ENCODE measurements around the gene PYGO2. TPM values are rescaled to one million over a fixed set of nuclear protein-coding genes. Genes with fewer than 3 reads are reported as not detected.

Gene PYGO2
- total RNA-seq, 4 donors from 2014 or later = 14.4 to 18.8 (median 17.5) TPM

DNA sequence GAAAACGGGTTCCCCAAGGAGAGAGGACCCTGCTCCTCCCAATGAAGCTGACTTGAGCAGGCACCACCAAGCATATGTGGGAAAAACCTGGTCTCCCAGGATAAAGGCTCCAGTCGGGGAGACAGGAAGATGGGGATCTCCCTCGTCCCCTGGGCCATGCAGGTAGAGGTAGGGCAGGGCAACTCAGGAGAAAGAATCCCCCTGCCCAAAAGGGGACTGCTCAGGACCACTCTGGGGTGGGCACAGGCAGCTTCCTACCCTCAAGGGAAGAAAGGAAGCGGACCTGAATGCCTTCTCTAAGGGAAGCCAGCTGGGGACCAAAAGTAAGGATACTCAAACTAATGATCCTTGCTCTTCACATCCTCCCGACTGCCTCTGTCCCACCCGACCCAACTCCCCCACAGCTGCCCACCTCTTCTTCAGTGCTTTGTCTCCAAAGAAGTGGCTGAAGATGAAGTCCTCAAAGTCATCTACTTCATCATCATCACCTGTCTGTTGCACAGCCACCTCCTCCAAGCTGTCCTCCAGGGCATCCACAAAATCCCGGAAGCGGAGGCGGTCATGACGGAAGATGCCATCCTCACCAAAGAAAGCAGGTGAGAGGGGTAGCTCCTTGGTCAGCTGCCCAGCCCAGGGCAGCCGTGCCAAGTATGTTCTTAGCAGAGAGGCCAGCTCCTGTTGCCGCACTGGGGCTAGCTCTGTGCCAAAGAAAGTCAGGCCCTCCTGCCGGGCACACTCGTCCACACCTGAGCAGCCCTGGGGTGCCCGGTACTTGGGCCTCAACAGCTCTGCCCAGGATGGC, 16.2 kb downstream of the PYGO2 start:
- no peaks in the 10 kb centered on the region for H3K27me3 ChIP-seq
- WGBS, 2 donors = 83 to 100% methylated on average over 2 to 11 of the region's 15 CpGs
- H3K36me3 ChIP-seq = peaks cover 3 to 47% (median 11%) of the 10 kb centered on the region in 3 donors
- peak overlapping the region in 2 of 4 donors; percentile 56 to 97 for H3K27ac ChIP-seq
- TF ChIP-seq, protein P1, sequence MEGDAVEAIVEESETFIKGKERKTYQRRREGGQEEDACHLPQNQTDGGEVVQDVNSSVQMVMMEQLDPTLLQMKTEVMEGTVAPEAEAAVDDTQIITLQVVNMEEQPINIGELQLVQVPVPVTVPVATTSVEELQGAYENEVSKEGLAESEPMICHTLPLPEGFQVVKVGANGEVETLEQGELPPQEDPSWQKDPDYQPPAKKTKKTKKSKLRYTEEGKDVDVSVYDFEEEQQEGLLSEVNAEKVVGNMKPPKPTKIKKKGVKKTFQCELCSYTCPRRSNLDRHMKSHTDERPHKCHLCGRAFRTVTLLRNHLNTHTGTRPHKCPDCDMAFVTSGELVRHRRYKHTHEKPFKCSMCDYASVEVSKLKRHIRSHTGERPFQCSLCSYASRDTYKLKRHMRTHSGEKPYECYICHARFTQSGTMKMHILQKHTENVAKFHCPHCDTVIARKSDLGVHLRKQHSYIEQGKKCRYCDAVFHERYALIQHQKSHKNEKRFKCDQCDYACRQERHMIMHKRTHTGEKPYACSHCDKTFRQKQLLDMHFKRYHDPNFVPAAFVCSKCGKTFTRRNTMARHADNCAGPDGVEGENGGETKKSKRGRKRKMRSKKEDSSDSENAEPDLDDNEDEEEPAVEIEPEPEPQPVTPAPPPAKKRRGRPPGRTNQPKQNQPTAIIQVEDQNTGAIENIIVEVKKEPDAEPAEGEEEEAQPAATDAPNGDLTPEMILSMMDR (IDR thresholded peaks at IDR 0.05) = no peak
- no peak for TF ChIP-seq POLR2A (IDR thresholded peaks at IDR 0.05)
- no peak for DNase-seq
- no peaks in the 10 kb centered on the region for H3K9me3 ChIP-seq
- no peak overlapping the region for H3K4me3 ChIP-seq
- peaks cover 38 to 49% (median 41%) of the 10 kb centered on the region in 3 donors for H3K4me1 ChIP-seq
- intact Hi-C loops (cut with DNase I) = no loop called here

DNA sequence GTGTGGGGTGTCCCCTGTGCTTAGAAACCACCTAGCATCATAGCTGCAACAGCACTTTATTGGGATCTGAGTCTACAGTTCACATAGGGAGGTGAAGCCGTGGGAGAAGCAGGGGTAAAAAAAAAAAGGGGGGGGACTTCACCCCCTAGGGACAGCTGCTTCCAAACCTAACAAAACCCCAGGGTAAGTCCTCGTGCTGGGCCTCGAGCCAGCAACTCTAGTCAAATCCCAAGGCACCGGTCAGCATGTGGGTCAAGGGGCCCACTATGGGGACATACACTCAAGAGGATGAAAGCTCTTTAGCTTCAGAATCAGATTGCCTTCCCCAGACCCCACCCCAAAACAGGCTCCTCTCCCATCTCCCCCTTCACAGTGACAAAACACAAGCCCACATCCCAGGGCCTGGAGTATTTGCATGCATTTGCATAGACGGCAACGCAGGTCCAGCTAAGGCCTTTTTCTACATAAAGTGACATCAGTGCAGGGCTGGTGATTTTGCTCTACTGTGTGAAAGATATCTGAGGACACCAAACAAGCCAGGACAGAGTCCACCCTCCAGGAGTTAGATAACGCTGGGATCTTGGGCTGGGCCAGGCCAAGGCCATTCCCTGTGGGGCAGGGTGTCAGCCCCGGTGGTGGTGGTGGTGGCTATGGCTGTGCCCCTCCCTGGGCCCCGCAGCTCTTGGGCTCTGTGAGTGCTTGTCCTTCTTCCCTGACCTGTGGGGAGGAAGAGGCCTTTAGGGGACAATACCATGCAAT, 17.0 kb downstream of the PYGO2 start:
- peaks cover 46 to 57% (median 49%) of the 10 kb centered on the region in 3 donors for H3K4me1 ChIP-seq
- peak overlapping the region in 3 of 4 donors; percentile 56 to 98 (median 97) for H3K27ac ChIP-seq
- 49 to 58% methylated on average over 4 to 6 of the region's 9 CpGs for WGBS, 2 donors
- H3K9me3 ChIP-seq = no peaks in the 10 kb centered on the region
- peaks cover 3 to 42% (median 11%) of the 10 kb centered on the region in 3 donors for H3K36me3 ChIP-seq
- H3K27me3 ChIP-seq = no peaks in the 10 kb centered on the region
- H3K4me3 ChIP-seq = no peak overlapping the region
- TF ChIP-seq, protein P1 (IDR thresholded peaks at IDR 0.05) = no peak
- no peak for TF ChIP-seq POLR2A (IDR thresholded peaks at IDR 0.05)
- intact Hi-C loops (cut with DNase I) = no loop called here
- no peak for DNase-seq

DNA sequence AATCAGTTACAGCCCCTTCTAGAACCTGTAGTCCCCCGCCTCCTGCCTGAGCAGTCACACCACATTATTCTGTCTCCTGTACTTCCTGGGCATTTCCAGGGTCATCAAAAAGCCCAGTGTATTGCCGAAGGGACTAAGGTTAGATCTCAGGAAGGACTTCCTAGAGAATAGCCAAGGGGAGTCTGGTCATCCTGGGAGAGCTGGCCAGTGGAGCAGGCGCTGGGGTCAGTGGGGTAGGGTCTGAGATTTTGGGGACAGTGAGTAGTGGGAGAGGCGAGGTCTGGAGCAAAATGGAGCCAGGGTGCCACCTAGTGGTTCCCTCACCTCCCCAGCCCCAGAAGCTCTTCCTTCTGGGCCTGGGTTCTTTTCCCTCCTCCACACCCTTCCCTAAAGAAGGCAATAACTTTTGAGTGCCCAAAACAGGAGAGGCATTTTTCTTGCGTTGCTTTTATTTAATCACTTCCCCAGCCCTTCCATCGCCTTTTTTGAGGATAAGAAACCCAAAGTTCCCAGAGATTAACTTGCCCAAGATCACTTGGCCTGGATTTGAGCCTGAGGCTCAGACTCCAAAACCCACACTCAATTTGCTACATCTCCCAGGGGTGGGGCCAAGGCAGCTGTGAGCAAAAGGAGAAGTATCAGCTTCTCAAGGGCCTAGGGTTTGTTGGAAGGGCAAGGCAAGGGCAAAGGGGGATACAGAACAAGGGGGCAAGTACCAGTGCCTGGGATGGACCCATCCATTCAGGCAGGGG, 17.8 kb downstream of the PYGO2 start:
- peaks cover 48 to 64% (median 51%) of the 10 kb centered on the region in 3 donors for H3K4me1 ChIP-seq
- H3K9me3 ChIP-seq = no peaks in the 10 kb centered on the region
- no peak for TF ChIP-seq POLR2A (IDR thresholded peaks at IDR 0.05)
- TF ChIP-seq, protein P1 (IDR thresholded peaks at IDR 0.05) = peak; percentile 53 to 82 (median 72)
- WGBS, 2 donors = 33 to 60% methylated on average over 1 to 3 of the region's 6 CpGs
- peak overlapping the region in 3 of 4 donors; percentile 56 to 98 (median 97) for H3K27ac ChIP-seq
- H3K36me3 ChIP-seq = peaks cover 3 to 42% (median 11%) of the 10 kb centered on the region in 3 donors
- H3K27me3 ChIP-seq = no peaks in the 10 kb centered on the region
- H3K4me3 ChIP-seq = no peak overlapping the region
- intact Hi-C loops (cut with DNase I) = no loop called here
- DNase-seq = no peak

DNA sequence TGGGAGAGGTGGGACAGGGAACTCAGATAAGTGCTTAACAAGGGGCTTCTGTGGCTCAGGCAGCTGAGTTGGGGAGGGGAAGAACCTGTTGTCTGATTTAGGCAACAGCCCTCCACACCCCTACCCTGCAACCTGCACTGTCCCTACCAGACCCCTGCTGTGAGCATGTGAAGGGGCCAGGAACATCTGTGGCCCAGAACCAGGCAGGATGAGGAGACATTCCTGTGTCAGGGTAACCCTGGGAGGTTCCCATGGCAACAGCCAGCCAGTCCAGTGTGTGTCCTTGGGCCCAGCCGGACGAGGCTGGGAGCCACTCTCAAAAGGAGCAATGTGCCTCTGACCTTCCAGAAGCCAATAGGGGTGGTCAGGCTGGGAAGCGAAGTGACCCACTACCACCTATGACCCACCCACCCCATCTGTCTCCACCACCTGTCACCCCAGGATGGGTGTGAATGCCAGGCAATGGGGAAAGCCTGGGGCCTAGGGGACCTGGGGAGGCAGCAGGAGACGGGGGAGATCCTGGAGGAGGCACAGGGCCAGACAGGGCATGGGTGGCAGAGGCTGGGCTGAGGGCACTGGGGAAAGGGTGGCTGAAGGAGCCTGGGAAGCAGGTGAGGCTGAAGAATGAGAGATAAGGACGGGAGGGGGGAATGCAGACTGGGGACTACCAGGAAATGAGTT, 20.1 kb downstream of the PYGO2 start:
- 44 to 74% methylated on average over 2 to 4 of the region's 5 CpGs for WGBS, 2 donors
- Histone ChIP-seq H3K36me3 (peaks cover 0 to 23% (median 6%) of the 10 kb centered on the region in 3 donors), H3K4me3 (no peak overlapping the region), H3K27me3 (no peaks in the 10 kb centered on the region), H3K9me3 (no peaks in the 10 kb centered on the region), H3K4me1 (peaks cover 60 to 78% (median 64%) of the 10 kb centered on the region in 3 donors), H3K27ac (peak overlapping the region; percentile 56 to 98 (median 89))
- intact Hi-C loops (cut with DNase I) = no loop called here
- no peak for DNase-seq
- TF ChIP-seq POLR2A (IDR thresholded peaks at IDR 0.05) = no peak
- TF ChIP-seq, protein P1 (IDR thresholded peaks at IDR 0.05) = no peak
